ENCODE measurements around the gene PSMB10. TPM values are rescaled to one million over a fixed set of nuclear protein-coding genes. Genes with fewer than 3 reads are reported as not detected.

PSMB10 gene
- total RNA-seq, 1 donor from 2014 or later: 54.1 TPM

DNA sequence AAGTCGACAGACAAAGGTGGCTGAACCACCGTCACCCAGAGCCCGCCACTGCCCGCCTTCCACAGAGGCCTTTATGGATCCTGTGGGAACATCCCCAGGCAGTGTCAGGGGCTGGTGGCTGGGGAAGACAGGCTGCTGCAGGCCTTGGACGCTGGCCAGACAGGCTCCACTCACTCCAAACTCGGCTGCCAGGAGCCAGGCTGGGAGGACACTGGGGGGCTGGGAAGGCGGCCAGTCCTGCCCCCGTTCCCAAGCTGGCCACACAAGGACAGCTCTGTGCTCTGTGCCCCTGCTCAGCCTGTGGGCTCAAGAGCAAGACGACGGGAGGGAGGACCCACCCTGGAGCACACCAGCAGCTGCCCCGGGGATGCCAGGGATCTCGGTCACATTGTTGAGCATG, 14.8 kb upstream of the PSMB10 start:
- TF ChIP-seq, protein P1, sequence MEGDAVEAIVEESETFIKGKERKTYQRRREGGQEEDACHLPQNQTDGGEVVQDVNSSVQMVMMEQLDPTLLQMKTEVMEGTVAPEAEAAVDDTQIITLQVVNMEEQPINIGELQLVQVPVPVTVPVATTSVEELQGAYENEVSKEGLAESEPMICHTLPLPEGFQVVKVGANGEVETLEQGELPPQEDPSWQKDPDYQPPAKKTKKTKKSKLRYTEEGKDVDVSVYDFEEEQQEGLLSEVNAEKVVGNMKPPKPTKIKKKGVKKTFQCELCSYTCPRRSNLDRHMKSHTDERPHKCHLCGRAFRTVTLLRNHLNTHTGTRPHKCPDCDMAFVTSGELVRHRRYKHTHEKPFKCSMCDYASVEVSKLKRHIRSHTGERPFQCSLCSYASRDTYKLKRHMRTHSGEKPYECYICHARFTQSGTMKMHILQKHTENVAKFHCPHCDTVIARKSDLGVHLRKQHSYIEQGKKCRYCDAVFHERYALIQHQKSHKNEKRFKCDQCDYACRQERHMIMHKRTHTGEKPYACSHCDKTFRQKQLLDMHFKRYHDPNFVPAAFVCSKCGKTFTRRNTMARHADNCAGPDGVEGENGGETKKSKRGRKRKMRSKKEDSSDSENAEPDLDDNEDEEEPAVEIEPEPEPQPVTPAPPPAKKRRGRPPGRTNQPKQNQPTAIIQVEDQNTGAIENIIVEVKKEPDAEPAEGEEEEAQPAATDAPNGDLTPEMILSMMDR (conservative IDR thresholded peaks at IDR 0.05; ENCODE audit: low read depth, low read length): no peak
- H3K4me3 ChIP-seq (ENCODE audit: low read depth, low read length): no peak overlapping the region
- DNase-seq (ENCODE audit: low read depth): no peak

DNA sequence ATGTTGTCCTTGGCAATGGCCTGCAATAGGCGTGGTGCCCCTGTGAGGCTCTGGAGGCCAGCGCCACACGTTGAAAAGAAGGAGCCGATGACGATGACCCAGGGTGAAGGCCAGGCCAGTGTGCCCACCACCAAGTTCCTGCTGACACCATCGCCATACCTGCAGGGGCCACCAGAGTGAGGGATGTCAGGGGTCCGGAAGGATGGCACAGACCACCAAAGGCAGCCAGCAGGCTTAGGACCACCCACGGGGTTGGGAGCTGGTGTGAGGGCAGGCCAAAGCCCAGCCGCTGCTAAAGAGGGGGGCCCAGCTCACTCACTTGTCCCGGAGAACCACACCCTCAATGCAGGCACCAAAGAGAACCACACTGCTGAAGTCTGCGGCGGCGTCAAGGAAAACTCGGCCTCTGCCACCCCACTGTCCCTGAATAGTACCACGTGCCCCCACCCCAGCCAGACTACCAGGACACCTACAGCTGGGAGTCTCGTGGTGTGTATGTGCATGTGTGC, 13.7 kb upstream of the PSMB10 start:
- TF ChIP-seq, protein P1 (conservative IDR thresholded peaks at IDR 0.05; ENCODE audit: low read depth, low read length): no peak
- no peak overlapping the region for H3K4me3 ChIP-seq (ENCODE audit: low read depth, low read length)
- no peak for DNase-seq (ENCODE audit: low read depth)

DNA sequence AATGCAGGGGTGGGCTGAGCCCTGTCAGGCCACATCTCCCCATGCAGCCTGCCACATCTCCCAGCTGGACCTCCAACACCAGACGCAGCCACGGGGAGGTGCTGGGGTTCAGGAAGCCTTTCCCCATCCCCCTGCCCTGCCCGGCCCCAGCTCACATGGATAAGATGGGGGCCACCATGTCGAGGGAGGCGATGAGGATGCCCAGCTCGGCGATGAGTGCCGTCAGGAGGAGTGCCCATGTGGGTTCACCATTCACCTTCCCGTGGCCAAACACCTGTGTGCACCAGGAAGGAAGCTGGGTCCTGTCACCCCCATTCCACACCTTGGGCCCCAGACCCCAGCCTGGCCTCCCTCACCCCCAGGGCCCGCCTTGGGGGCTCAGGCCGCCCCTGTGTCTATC, 13.0 kb upstream of the PSMB10 start:
- DNase-seq (ENCODE audit: low read depth): no peak
- no peak overlapping the region for H3K4me3 ChIP-seq (ENCODE audit: low read depth, low read length)
- TF ChIP-seq, protein P1 (conservative IDR thresholded peaks at IDR 0.05; ENCODE audit: low read depth, low read length): no peak

DNA sequence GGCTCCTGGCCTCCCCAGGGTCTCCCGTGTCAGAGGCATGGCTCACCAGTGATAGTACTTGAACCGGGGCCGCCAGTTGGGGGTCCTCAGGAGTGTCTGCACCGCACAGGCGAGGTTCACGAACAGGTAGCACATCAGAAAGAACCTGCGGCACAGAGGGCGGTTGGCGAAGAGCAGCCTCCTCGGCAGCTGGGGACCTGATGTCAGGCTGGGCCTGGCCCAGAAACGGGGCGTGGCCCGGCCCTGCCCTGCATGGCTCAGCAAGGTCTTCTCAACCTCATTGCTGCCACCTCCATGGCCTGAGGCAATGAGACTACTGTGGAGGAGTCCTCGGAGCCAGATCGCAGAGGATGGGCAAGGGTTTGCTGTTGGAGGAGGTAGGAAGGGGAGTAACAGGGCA, 11.4 kb upstream of the PSMB10 start:
- no peak overlapping the region for H3K4me3 ChIP-seq (ENCODE audit: low read depth, low read length)
- TF ChIP-seq, protein P1 (conservative IDR thresholded peaks at IDR 0.05; ENCODE audit: low read depth, low read length): no peak
- DNase-seq (ENCODE audit: low read depth): no peak

DNA sequence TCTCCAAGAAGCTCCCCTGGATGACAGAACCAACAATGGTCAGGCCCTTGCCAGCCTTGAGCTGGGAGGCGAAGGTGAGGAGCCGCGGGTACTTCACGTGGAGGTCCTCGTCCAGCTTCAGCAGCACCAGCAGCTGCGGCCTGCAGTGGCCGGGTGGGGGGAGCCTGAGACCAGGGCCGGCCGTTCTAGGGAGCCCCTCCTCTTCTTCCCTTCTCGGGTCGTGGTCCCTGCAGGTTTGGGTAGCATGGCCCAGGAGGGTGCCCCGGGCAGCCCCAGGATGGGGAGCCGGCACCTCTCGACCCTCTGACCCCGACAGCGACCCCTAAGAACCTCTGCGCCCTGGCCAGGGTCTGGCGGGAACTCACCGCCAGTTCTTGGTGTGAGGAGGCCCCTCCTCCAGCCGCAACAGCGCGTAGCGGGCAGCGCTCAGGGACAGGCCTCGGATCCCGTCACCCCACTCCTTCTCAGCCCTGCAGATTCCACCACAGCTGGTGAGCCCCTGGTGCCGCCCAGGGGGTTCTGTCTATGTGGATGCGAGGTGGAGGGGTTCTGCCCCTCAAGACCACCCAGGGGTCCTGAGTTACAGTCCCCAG, 10.4 kb upstream of the PSMB10 start:
- no peak overlapping the region for H3K4me3 ChIP-seq (ENCODE audit: low read depth, low read length)
- no peak for DNase-seq (ENCODE audit: low read depth)
- TF ChIP-seq, protein P1 (conservative IDR thresholded peaks at IDR 0.05; ENCODE audit: low read depth, low read length): no peak

DNA sequence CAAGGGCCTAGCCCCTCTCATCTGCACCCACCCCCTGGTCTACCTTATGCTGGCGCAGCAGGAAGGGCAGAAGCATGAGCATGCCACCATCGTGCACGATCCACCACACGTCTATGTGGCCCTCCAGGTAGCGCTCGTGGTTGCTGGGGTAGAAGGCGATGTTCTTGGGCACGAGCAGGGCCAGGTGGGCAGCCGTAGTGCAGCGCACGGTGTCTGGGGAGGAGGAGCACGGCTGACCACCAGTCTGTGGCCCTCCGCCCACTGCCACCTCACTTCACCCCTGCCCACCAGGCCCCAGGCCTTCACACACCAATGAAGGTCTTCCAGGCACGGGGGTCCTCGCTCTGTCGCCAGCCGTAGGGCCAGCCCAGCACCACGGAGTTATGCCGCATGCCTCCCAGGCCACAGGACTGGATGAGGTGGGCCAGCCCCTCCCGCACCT, 9.5 kb upstream of the PSMB10 start:
- H3K4me3 ChIP-seq (ENCODE audit: low read depth, low read length): no peak overlapping the region
- TF ChIP-seq, protein P1 (conservative IDR thresholded peaks at IDR 0.05; ENCODE audit: low read depth, low read length): no peak
- DNase-seq (ENCODE audit: low read depth): no peak

DNA sequence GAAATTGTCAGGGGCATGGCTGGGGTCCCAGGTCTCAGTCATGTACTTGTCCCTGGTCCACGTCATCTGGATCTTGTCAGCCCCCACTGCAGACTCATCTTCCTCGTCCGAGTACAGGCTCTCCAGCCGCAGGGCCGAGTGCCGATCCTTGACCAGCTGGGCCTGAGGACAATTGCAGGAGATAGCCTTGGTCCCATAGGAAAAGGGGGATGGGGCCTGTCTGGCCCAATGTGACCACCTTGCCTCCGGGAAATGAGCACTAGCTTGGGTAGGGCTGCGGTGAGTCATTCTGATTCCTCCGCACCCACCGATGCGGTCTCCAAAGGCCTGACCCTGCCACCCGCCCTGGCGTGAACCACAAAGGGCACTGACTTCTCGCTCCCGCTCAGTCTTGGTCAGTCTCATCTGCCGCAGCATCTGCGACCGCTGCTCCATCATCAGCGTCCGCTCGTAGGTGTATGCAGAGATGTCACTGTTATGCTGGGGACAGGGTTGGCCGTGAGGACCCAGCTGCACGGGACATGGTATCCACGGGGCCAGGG, 8.8 kb upstream of the PSMB10 start:
- H3K4me3 ChIP-seq (ENCODE audit: low read depth, low read length): no peak overlapping the region
- DNase-seq (ENCODE audit: low read depth): no peak
- TF ChIP-seq, protein P1 (conservative IDR thresholded peaks at IDR 0.05; ENCODE audit: low read depth, low read length): no peak

All from epithelial cell of proximal tubule (primary cell).